HG03432 (cell line): ENCODE measurements around the gene RNASE4.

ENCODE experiments used
- ATAC-seq: cut with Tn5 transposase; IDR thresholded peaks from one replicate; pipeline ENCODE4 v1.9.1; 2021; ENCODE audit warnings: mild to moderate bottlenecking, moderate library complexity; ENCODE audit not compliant: unreplicated experiment

RNASE4 gene

GRCh38 chr14:20671597-20672283 lies 12.6 kb upstream of the RNASE4 start:
- ATAC-seq: peak; percentile 36

GRCh38 chr14:20675669-20676068 lies 8.7 kb upstream of the RNASE4 start:
- ATAC-seq: no peak

- ATAC-seq: no peak
Measured at GRCh38 chr14:20676072-20676471, 8.3 kb upstream of the RNASE4 start.

GRCh38 chr14:20679907-20680306 lies 4.5 kb upstream of the RNASE4 start:
- ATAC-seq: no peak

GRCh38 chr14:20680363-20680762 lies 4.0 kb upstream of the RNASE4 start:
- ATAC-seq: no peak

- peak; percentile 28 for ATAC-seq
Measured at GRCh38 chr14:20680843-20681347, 3.5 kb upstream of the RNASE4 start.

GRCh38 chr14:20681348-20682126 lies 2.8 kb upstream of the RNASE4 start:
- ATAC-seq: peak; percentile 23

GRCh38 chr14:20682127-20682434 lies 2.3 kb upstream of the RNASE4 start:
- ATAC-seq: no peak

GRCh38 chr14:20682435-20683124 lies 1.8 kb upstream of the RNASE4 start:
- peak; percentile 57 for ATAC-seq

GRCh38 chr14:20683125-20683890 lies 1.1 kb upstream of the RNASE4 start:
- ATAC-seq: peak; percentile 38

GRCh38 chr14:20684662-20685456 lies 499 bp downstream of the RNASE4 start:
- no peak for ATAC-seq

GRCh38 chr14:20686386-20687143 lies 2.2 kb downstream of the RNASE4 start:
- ATAC-seq: no peak

GRCh38 chr14:20687362-20688166 lies 3.2 kb downstream of the RNASE4 start:
- ATAC-seq: no peak

GRCh38 chr14:20688167-20688839 lies 3.9 kb downstream of the RNASE4 start, which contains the start of gene ANG:
ANG (plus strand) TSS chr14:20688764; CDS start chr14:20693565, 4,801 bp downstream.
- ATAC-seq: no peak

- ATAC-seq: peak; percentile 71
Measured at GRCh38 chr14:20690848-20691640, 6.7 kb downstream of the RNASE4 start.

- ATAC-seq: no peak
Measured at GRCh38 chr14:20692116-20692751, 7.9 kb downstream of the RNASE4 start.

GRCh38 chr14:20696764-20697163 lies 12.4 kb downstream of the RNASE4 start:
- ATAC-seq: no peak
